ENCODE measurements around the gene MYH9.

Gene MYH9

DNA sequence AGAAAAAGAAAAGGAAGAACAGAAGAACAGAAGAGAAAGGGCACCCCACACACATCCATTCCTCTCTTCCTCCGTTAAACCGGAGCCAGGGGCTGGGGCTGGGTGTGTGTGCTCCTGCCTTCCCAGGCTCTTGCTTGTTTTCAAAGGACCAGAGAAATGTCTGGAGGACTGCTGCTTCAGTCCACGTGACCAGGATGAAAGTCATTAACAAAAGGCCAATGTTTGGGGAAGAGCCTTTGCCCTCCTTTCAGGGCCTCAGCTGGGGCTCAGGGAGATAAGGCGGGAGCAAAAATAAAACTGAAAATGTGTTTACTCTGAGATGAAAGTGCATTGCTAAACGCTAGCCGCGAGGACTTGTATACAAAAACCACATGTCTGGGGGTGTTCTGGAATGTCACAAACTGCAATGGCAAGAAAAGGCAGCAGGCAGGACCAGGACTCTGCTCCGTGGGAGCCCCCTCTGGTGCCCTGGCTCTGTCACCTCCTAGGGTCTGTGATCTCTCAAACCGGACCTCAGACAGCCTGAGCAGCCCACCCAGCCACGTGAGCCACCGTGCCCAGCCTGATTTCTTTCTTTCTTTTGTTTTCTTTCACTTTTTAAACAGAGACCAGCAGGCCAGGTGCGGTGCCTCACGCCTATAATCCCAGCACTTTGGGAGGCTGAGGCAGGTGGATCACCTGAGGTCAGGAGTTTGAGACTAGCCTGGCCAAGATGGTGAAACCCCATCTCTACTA, 31.6 kb upstream of the MYH9 start:
- Histone ChIP-seq H3K27me3 (ENCODE audit: insufficient read depth, low read length) (no peaks in the 10 kb centered on the region), H3K36me3 (ENCODE audit: insufficient read depth, low read length) (no peaks in the 10 kb centered on the region), H3F3A (ENCODE audit: insufficient read depth, low read length) (0 out of 2 replicates have a peak, but pooled peaks cover 6% of the 10 kb centered on the region), H2AFZ (ENCODE audit: low read length) (peak overlapping the region; percentile 45), H3K9me2 (ENCODE audit: low read depth, low read length) (no peaks in the 10 kb centered on the region), H3K9ac (ENCODE audit: low read length) (peak overlapping the region; percentile 5; the same call in 1 of the 2 replicates), H3K4me1 (ENCODE audit: insufficient read depth, low read length, severe bottlenecking) (peaks cover 36% of the 10 kb centered on the region), H3K79me2 (ENCODE audit: insufficient read depth, low read length) (no peaks in the 10 kb centered on the region), H3K9me3 (ENCODE audit: low read length) (no peaks in the 10 kb centered on the region), H3K4me3 (ENCODE audit: low read depth, low read length, poor library complexity, severe bottlenecking) (no peak overlapping the region), H3K27ac (ENCODE audit: low read depth, low read length, poor library complexity, severe bottlenecking) (peak overlapping the region; percentile 20), H3K4me2 (ENCODE audit: low read length) (peak overlapping the region; percentile 42), H4K20me1 (ENCODE audit: insufficient read depth, low read length) (no peaks in the 10 kb centered on the region)
- TF ChIP-seq, protein P1, sequence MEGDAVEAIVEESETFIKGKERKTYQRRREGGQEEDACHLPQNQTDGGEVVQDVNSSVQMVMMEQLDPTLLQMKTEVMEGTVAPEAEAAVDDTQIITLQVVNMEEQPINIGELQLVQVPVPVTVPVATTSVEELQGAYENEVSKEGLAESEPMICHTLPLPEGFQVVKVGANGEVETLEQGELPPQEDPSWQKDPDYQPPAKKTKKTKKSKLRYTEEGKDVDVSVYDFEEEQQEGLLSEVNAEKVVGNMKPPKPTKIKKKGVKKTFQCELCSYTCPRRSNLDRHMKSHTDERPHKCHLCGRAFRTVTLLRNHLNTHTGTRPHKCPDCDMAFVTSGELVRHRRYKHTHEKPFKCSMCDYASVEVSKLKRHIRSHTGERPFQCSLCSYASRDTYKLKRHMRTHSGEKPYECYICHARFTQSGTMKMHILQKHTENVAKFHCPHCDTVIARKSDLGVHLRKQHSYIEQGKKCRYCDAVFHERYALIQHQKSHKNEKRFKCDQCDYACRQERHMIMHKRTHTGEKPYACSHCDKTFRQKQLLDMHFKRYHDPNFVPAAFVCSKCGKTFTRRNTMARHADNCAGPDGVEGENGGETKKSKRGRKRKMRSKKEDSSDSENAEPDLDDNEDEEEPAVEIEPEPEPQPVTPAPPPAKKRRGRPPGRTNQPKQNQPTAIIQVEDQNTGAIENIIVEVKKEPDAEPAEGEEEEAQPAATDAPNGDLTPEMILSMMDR (IDR thresholded peaks at IDR 0.05; ENCODE audit: low read length), result no peak
- TF ChIP-seq EZH2 (IDR thresholded peaks at IDR 0.05; ENCODE audit: borderline replicate concordance, low read length), result no peak

DNA sequence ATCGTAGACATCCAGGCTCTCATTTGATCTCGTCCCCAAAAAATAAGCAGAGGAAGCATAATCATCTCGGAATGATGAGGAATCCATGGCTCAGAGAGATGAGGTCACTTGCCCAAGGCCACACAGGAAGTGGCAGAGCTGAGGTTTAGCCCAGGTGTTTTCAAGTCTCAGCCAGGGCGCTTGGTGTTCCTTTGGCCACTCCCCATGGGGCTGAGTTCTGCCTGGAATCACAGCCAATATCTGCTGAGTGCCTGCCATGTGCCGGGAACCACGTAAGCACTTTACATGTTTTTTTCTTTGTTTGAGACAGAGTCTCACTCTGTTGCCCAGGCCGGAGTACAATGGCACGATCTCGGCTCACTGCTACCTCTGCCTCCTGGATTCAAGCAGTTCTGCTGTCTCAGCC, 29.5 kb upstream of the MYH9 start:
- peak overlapping the region; percentile 40 for H3K27ac ChIP-seq (ENCODE audit: low read depth, low read length, poor library complexity, severe bottlenecking)
- H3K9me2 ChIP-seq (ENCODE audit: low read depth, low read length), result no peaks in the 10 kb centered on the region
- no peaks in the 10 kb centered on the region for H4K20me1 ChIP-seq (ENCODE audit: insufficient read depth, low read length)
- H3K4me3 ChIP-seq (ENCODE audit: low read depth, low read length, poor library complexity, severe bottlenecking), result no peak overlapping the region
- H2AFZ ChIP-seq (ENCODE audit: low read length), result no peak overlapping the region
- no peaks in the 10 kb centered on the region for H3K9me3 ChIP-seq (ENCODE audit: low read length)
- H3K36me3 ChIP-seq (ENCODE audit: insufficient read depth, low read length), result no peaks in the 10 kb centered on the region
- no peak overlapping the region for H3K9ac ChIP-seq (ENCODE audit: low read length)
- H3K79me2 ChIP-seq (ENCODE audit: insufficient read depth, low read length), result no peaks in the 10 kb centered on the region
- TF ChIP-seq EZH2 (IDR thresholded peaks at IDR 0.05; ENCODE audit: borderline replicate concordance, low read length), result no peak
- TF ChIP-seq, protein P1 (IDR thresholded peaks at IDR 0.05; ENCODE audit: low read length), result no peak
- 0 out of 2 replicates have a peak, but pooled peaks cover 6% of the 10 kb centered on the region for H3F3A ChIP-seq (ENCODE audit: insufficient read depth, low read length)
- no peak overlapping the region for H3K4me2 ChIP-seq (ENCODE audit: low read length)
- H3K27me3 ChIP-seq (ENCODE audit: insufficient read depth, low read length), result no peaks in the 10 kb centered on the region
- peaks cover 30% of the 10 kb centered on the region for H3K4me1 ChIP-seq (ENCODE audit: insufficient read depth, low read length, severe bottlenecking)

DNA sequence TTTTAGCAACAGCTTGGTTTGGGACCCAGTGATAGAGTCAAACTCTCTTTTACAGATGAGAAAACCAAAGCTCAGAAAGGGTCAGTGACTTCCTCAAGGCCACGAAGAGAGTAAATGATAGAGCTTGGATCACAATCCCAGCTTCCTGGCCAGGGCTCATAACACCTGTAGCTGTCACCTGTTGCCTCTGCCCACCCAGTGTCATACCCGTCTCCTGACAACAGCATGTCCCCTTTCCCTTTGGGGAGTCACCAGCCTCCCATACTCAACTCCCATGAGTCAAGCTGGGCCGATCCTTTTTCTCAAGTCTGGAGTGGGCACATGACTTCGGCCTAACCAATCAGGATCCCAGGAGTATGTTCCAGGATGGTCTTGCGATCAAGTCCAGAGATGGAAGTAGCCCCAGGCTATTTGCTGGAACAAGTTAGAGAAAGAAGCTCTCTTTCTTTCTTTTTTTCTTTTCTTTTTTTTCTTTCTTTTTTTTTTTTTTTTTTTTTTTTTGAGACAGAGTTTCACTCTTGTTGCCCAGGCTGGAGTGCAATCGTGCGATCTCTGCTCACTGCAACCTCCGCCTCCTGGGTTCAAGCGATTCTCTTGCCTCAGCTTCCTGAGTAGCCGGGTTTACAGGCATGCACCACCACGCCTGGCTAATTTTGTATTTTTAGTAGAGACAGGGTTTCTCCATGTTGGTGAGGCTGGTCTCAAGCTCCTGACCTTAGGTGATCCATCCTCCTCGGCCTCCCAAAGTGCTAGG, 27.8 kb upstream of the MYH9 start:
- no peaks in the 10 kb centered on the region for H3K36me3 ChIP-seq (ENCODE audit: insufficient read depth, low read length)
- no peaks in the 10 kb centered on the region for H3K79me2 ChIP-seq (ENCODE audit: insufficient read depth, low read length)
- no peak overlapping the region for H2AFZ ChIP-seq (ENCODE audit: low read length)
- H3F3A ChIP-seq (ENCODE audit: insufficient read depth, low read length), result 0 out of 2 replicates have a peak, but pooled peaks cover under 1% of the 10 kb centered on the region
- no peak overlapping the region for H3K4me3 ChIP-seq (ENCODE audit: low read depth, low read length, poor library complexity, severe bottlenecking)
- no peaks in the 10 kb centered on the region for H3K9me3 ChIP-seq (ENCODE audit: low read length)
- H3K4me1 ChIP-seq (ENCODE audit: insufficient read depth, low read length, severe bottlenecking), result peaks cover 35% of the 10 kb centered on the region
- TF ChIP-seq, protein P1 (IDR thresholded peaks at IDR 0.05; ENCODE audit: low read length), result no peak
- no peak for TF ChIP-seq EZH2 (IDR thresholded peaks at IDR 0.05; ENCODE audit: borderline replicate concordance, low read length)
- peak overlapping the region; percentile 53 for H3K27ac ChIP-seq (ENCODE audit: low read depth, low read length, poor library complexity, severe bottlenecking)
- H4K20me1 ChIP-seq (ENCODE audit: insufficient read depth, low read length), result no peaks in the 10 kb centered on the region
- no peaks in the 10 kb centered on the region for H3K27me3 ChIP-seq (ENCODE audit: insufficient read depth, low read length)
- no peak overlapping the region for H3K4me2 ChIP-seq (ENCODE audit: low read length)
- no peaks in the 10 kb centered on the region for H3K9me2 ChIP-seq (ENCODE audit: low read depth, low read length)
- no peak overlapping the region for H3K9ac ChIP-seq (ENCODE audit: low read length)

Data from OCI-LY1 (cell line).